ENCODE data around the gene SLX4IP. TPM values are rescaled to one million over a fixed set of nuclear protein-coding genes. Genes with fewer than 3 reads are reported as not detected.

Gene SLX4IP
- total RNA-seq, 1 donor from 2014 or later = 6.8 TPM

DNA sequence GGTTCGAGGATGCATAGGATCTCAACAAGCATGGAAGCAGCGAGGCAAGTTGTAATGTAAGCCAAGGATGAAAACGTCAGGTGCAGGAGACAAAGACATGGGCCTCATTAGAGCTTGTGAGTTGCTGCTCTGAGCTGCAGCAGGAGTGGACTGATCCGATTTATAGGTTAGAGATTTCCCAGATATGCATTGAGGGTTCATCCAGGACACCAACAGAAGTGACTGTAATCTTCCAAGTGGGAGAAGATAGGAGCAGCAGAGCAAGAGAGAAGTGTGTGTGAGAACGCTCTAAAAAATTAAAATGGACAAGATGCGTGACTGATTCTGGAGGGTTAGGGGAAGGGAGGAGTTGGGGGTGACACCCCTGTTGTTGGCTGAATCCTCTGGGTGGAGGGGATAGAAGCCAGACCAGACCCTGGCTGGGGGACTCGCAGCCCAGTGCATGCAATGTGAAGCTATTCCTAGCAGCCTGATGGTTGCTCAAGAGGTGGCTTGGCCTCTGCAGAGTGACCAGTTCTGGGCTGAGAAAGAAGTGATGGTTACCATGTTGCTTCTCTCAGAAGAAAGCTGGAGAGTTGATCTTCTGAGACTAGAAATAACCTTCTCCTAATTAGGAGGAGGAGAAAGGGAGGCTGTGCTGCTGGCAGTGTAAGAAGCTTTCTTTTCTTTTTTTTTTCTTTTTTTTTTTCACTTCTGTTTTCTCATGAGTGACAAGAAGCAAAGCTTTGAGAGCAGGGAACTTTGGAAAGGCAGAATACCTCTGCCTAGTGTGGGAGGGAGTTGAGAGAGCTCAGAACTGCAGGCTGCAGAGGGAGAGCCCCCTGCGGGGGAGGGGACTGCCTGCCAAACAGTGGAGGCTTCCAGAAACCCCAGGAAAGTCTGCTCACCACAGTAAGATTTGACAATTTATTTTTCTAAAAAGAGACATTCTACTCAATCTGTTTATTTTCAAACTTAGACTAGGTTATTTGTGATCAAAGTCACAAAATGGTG lies 116.9 kb downstream of the SLX4IP start:
- no peak overlapping the region for H3K4me3 Mint-ChIP-seq (ENCODE audit: unreplicated experiment)
- no peaks in the 10 kb centered on the region for H3K9me3 Mint-ChIP-seq (ENCODE audit: unreplicated experiment)
- H3K36me3 Mint-ChIP-seq (ENCODE audit: low read depth, unreplicated experiment) = no peaks in the 10 kb centered on the region
- TF ChIP-seq, protein P1, sequence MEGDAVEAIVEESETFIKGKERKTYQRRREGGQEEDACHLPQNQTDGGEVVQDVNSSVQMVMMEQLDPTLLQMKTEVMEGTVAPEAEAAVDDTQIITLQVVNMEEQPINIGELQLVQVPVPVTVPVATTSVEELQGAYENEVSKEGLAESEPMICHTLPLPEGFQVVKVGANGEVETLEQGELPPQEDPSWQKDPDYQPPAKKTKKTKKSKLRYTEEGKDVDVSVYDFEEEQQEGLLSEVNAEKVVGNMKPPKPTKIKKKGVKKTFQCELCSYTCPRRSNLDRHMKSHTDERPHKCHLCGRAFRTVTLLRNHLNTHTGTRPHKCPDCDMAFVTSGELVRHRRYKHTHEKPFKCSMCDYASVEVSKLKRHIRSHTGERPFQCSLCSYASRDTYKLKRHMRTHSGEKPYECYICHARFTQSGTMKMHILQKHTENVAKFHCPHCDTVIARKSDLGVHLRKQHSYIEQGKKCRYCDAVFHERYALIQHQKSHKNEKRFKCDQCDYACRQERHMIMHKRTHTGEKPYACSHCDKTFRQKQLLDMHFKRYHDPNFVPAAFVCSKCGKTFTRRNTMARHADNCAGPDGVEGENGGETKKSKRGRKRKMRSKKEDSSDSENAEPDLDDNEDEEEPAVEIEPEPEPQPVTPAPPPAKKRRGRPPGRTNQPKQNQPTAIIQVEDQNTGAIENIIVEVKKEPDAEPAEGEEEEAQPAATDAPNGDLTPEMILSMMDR (IDR thresholded peaks at IDR 0.05; ENCODE audit: unreplicated experiment) = no peak
- H3K27me3 Mint-ChIP-seq (ENCODE audit: unreplicated experiment) = peaks cover 4% of the 10 kb centered on the region
- no peak overlapping the region for H3K27ac Mint-ChIP-seq (ENCODE audit: unreplicated experiment)
- no peak for DNase-seq (ENCODE audit: low spot score)
- H3K4me1 Mint-ChIP-seq (ENCODE audit: unreplicated experiment) = peaks cover 13% of the 10 kb centered on the region

DNA sequence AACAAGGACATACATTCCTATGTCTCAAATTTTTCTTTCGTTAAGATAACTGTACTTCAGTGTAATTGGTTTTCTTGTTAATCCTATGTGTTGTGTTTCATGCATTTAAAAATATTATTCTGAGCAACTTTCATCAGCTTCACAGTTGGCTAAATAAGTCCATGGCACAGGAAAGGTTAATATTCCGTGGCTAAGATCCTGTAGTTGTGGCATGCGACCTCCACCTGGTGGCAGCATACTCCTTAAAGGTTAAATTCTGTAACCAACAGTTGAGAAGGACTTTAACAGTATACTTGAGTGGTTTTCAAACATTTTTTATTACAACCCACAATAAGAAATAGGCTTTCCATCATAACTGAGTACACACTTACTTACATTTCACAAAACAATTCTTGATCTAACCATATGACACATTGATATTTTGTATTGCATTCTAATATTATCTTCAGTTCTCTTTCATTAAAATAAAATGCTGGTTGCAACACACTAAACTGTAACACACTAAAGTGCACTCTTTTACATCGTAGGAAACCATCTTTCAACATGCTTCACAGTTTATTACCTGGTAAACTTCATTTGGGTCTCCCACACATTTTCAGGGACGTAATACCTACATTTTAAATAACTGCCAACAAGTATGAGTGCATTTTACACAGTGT lies 118.3 kb downstream of the SLX4IP start:
- Mint-ChIP-seq H3K9me3 (ENCODE audit: unreplicated experiment) (no peaks in the 10 kb centered on the region), H3K4me3 (ENCODE audit: unreplicated experiment) (no peak overlapping the region), H3K27me3 (ENCODE audit: unreplicated experiment) (peaks cover 4% of the 10 kb centered on the region), H3K27ac (ENCODE audit: unreplicated experiment) (no peak overlapping the region), H3K36me3 (ENCODE audit: low read depth, unreplicated experiment) (no peaks in the 10 kb centered on the region), H3K4me1 (ENCODE audit: unreplicated experiment) (peaks cover 16% of the 10 kb centered on the region)
- DNase-seq (ENCODE audit: low spot score) = peak; percentile 64
- TF ChIP-seq, protein P1 (IDR thresholded peaks at IDR 0.05; ENCODE audit: unreplicated experiment) = peak; percentile 72

DNA sequence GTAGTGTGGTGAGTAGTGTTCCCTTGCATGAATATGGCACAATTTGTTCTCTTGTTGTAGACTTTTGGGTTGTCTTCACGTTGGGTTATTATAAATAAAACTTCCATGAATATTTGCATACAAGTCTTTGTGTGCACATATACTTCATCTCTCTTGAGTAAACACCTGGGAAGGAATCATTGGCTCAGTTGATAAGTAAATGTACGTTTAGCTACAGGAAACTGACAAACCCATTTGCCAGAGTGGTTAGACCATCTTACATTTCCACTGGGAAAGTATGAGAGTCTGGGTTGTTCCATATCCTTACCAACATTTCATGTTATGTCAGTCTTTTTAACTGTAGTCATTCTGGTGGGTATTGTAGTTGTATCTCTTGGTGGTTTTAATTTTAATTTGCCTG lies 119.2 kb downstream of the SLX4IP start:
- TF ChIP-seq, protein P1 (IDR thresholded peaks at IDR 0.05; ENCODE audit: unreplicated experiment) = no peak
- Mint-ChIP-seq H3K9me3 (ENCODE audit: unreplicated experiment) (no peaks in the 10 kb centered on the region), H3K27ac (ENCODE audit: unreplicated experiment) (no peak overlapping the region), H3K27me3 (ENCODE audit: unreplicated experiment) (peaks cover 4% of the 10 kb centered on the region), H3K36me3 (ENCODE audit: low read depth, unreplicated experiment) (no peaks in the 10 kb centered on the region), H3K4me1 (ENCODE audit: unreplicated experiment) (peaks cover 23% of the 10 kb centered on the region), H3K4me3 (ENCODE audit: unreplicated experiment) (no peak overlapping the region)
- DNase-seq (ENCODE audit: low spot score) = no peak

DNA sequence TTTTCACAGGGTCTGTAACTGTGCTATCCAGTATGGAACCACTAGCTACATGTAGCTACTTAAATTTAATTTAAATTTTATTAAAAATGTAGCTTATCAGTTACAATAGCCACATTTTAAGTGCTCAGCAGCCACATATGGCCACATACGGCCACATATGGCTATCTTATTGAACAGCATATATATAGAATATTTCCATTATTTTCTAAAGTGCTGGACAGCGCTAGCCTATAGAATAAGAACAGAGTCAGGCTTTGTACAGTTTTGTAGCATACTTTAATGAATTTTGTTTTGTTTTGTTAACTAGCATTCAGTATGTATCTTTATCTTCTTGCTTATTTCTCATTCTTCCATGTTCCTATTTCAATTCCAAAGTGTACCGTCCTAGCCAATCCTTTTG lies 120.3 kb downstream of the SLX4IP start:
- Mint-ChIP-seq H3K9me3 (ENCODE audit: unreplicated experiment) (no peaks in the 10 kb centered on the region), H3K4me3 (ENCODE audit: unreplicated experiment) (no peak overlapping the region), H3K36me3 (ENCODE audit: low read depth, unreplicated experiment) (no peaks in the 10 kb centered on the region), H3K27ac (ENCODE audit: unreplicated experiment) (no peak overlapping the region), H3K27me3 (ENCODE audit: unreplicated experiment) (peaks cover 4% of the 10 kb centered on the region), H3K4me1 (ENCODE audit: unreplicated experiment) (peaks cover 30% of the 10 kb centered on the region)
- TF ChIP-seq, protein P1 (IDR thresholded peaks at IDR 0.05; ENCODE audit: unreplicated experiment) = no peak
- no peak for DNase-seq (ENCODE audit: low spot score)

All from endothelial cell (in vitro differentiated cells).